GM23338 (cell line): ENCODE data around the gene NKAIN2. TPM values are rescaled to one million over a fixed set of nuclear protein-coding genes. Genes with fewer than 3 reads are reported as not detected.
"Not testable (repeated sequence)": the region's sequence is repeated elsewhere in the genome, so short reads cannot be mapped to it uniquely, and the experiment has no call there.

Experiments used
- ATAC-seq: fragments of 200-7000 bp; cut with Tn5 transposase; 3 replicates; pipeline ENCODE4 v1.9.1; 2020
- DNase-seq: peaks from one replicate; pipeline ENCODE4 v3.0.0-alpha.2; 2015; ENCODE audit warnings: low spot score
- H2AFZ ChIP-seq: fragments of 200-600 bp; sonication (generic); 2 replicates; pipeline ENCODE4 v1.8.0; 2016; ENCODE audit warnings: antibody characterized with exemption, mild to moderate bottlenecking, moderate library complexity
- H3F3A ChIP-seq: fragments of 200-600 bp; sonication (generic); replicated peaks from 2 replicates; pipeline ENCODE4 v1.8.0; 2017; ENCODE audit warnings: antibody characterized with exemption, mixed run types, low read depth
- H3K27ac ChIP-seq: fragments of 200-600 bp; sonication (generic); 2 replicates; pipeline ENCODE4 v1.6.1; 2016; ENCODE audit warnings: low read depth
- H3K27me3 ChIP-seq: fragments of 200-600 bp; sonication (generic); 2 replicates; pipeline ENCODE4 v1.8.0; 2016; ENCODE audit warnings: mild to moderate bottlenecking, mixed run types, moderate library complexity; ENCODE audit not compliant: insufficient read depth
- H3K36me3 ChIP-seq: fragments of 200-600 bp; sonication (generic); 2 replicates; pipeline ENCODE4 v1.8.0; 2016; ENCODE audit warnings: mild to moderate bottlenecking; ENCODE audit not compliant: insufficient read depth
- H3K4me1 ChIP-seq: fragments of 200-600 bp; sonication (generic); 2 replicates; pipeline ENCODE4 v1.8.0; 2016; ENCODE audit warnings: mild to moderate bottlenecking, moderate library complexity; ENCODE audit not compliant: insufficient read depth
- H3K4me2 ChIP-seq: fragments of 200-600 bp; sonication (generic); 2 replicates; pipeline ENCODE4 v1.7.1; 2017; ENCODE audit warnings: mixed run types
- H3K4me3 ChIP-seq: fragments of 200-600 bp; sonication (generic); 2 replicates; pipeline ENCODE4 v1.6.1; 2016; ENCODE audit warnings: mixed run types
- H3K79me2 ChIP-seq: fragments of 200-600 bp; sonication (generic); replicated peaks from 2 replicates; pipeline ENCODE4 v1.8.0; 2017; ENCODE audit warnings: mild to moderate bottlenecking; ENCODE audit not compliant: insufficient read depth
- H3K9me2 ChIP-seq: fragments of 200-600 bp; sonication (generic); 2 replicates; pipeline ENCODE4 v1.8.0; 2017; ENCODE audit not compliant: insufficient read depth
- H4K20me1 ChIP-seq: fragments of 200-600 bp; sonication (generic); replicated peaks from 2 replicates; pipeline ENCODE4 v1.8.0; 2017; ENCODE audit warnings: mild to moderate bottlenecking; ENCODE audit not compliant: insufficient read depth
- H3K27ac Mint-ChIP-seq: 2 replicates; pipeline ENCODE4 v1.8.0; 2020; ENCODE audit warnings: inconsistent platforms, mild to moderate bottlenecking, moderate library complexity, mixed read lengths
- H3K27me3 Mint-ChIP-seq: 3 replicates; pipeline ENCODE4 v1.8.0; 2022; ENCODE audit warnings: low read depth, mild to moderate bottlenecking, moderate library complexity, mixed read lengths, inconsistent platforms; ENCODE audit not compliant: insufficient read depth, poor library complexity
- H3K36me3 Mint-ChIP-seq: 3 replicates; pipeline ENCODE4 v1.8.0; 2021; ENCODE audit warnings: low read depth, mild to moderate bottlenecking, inconsistent platforms, moderate library complexity, mixed read lengths
- H3K4me1 Mint-ChIP-seq: 3 replicates; pipeline ENCODE4 v1.8.0; 2020; ENCODE audit warnings: mild to moderate bottlenecking, inconsistent platforms, mixed read lengths
- H3K4me3 Mint-ChIP-seq: 3 replicates; pipeline ENCODE4 v1.8.0; 2021; ENCODE audit warnings: moderate library complexity, mild to moderate bottlenecking, inconsistent platforms, mixed read lengths
- H3K9me3 Mint-ChIP-seq: 3 replicates; pipeline ENCODE4 v1.8.0; 2020; ENCODE audit warnings: moderate library complexity, mild to moderate bottlenecking, inconsistent platforms, mixed read lengths
- EZH2 ChIP-seq: fragments of 200-600 bp; sonication (generic); IDR thresholded peaks from one replicate; pipeline ENCODE4 v1.8.0; 2017; ENCODE audit warnings: antibody characterized with exemption, mild to moderate bottlenecking, low read depth; ENCODE audit not compliant: unreplicated experiment
- NANOG ChIP-seq: IDR thresholded peaks from 2 replicates; pipeline ENCODE4 v1.6.1; 2016; ENCODE audit warnings: antibody characterized with exemption, borderline replicate concordance
- POLR2AphosphoS5 ChIP-seq: IDR thresholded peaks from 2 replicates; pipeline ENCODE4 v1.6.1; 2016; ENCODE audit warnings: antibody characterized with exemption, low read depth
- REST ChIP-seq: IDR thresholded peaks from one replicate; pipeline ENCODE4 v1.6.1; 2018; ENCODE audit warnings: antibody characterized with exemption; ENCODE audit not compliant: unreplicated experiment
- polyA plus RNA-seq: library from polyadenylated mRNA; unstranded; fragments of >200 nt; fragmentation: Nextera tagmentation; extraction: Ambion mirVana; gene quantifications from 2 replicates; pipeline ENCODE4 v1.2.1, GENCODE V29; 2016
- total RNA-seq: library from RNA; depleted of rRNA; stranded (reverse); fragments of >200 nt; shearing (Covaris generic); gene quantifications from 2 replicates; pipeline ENCODE4 v1.2.3, GENCODE V29; 2014
- TF ChIP-seq, protein P1 (sequence below): fragments of 250-450 bp; sonication (Bioruptor Pico); IDR thresholded peaks from 2 replicates; pipeline ENCODE4 v1.5.0; 2020; ENCODE audit warnings: mild to moderate bottlenecking, moderate library complexity
- TF ChIP-seq, protein P2 (sequence below), 2 experiments: fragments of 200-600 bp in 1 of 2; sonication (generic) in 1 of 2; conservative IDR thresholded peaks; 2 replicates each; pipeline versions ENCODE4 v1.5.1 to v1.6.1; 2016 to 2017; ENCODE audit warnings: antibody characterized with exemption in 2 of 2, low read depth in 2 of 2, mild to moderate bottlenecking in 2 of 2, moderate library complexity in 1 of 2

Gene NKAIN2
- total and polyA plus RNA-seq, 2 experiments from 2014 or later, result 0.39 to 1.1 TPM

DNA sequence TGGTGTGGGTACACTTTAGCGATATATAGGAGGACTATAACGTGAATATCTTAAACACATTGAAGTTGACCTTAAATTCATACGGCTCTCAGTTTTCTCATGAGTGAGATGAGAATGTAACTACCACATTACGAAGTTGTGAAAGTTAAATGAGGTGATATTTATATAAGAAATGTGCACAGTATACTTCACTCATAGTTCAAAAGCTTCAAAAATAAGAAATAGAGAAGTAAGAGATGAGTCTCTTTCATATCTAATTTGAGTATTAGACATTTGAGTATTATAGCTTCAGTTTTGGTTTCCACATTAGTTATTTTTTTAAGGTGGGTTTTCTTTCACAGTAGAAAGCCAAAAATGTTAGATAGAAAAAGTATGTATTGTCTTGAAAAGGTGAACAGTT lies 183.3 kb downstream of the NKAIN2 start:
- Histone ChIP-seq H3K9me2 (no peaks in the 10 kb centered on the region), H3K79me2 (no peaks in the 10 kb centered on the region), H3F3A (no peaks in the 10 kb centered on the region), H3K4me2 (no peak overlapping the region), H3K4me1 (no peaks in the 10 kb centered on the region), H3K27ac (no peak overlapping the region), H3K4me3 (no peak overlapping the region), H3K36me3 (no peaks in the 10 kb centered on the region), H2AFZ (no peak overlapping the region), H4K20me1 (no peaks in the 10 kb centered on the region), H3K27me3 (no peaks in the 10 kb centered on the region)
- no peak overlapping the region for H3K4me3 Mint-ChIP-seq
- ATAC-seq, result no peak
- no peak for DNase-seq
- H3K9me3 Mint-ChIP-seq, result no peaks in the 10 kb centered on the region
- TF ChIP-seq EZH2, result no peak
- TF ChIP-seq NANOG, result no peak
- no peak for TF ChIP-seq POLR2AphosphoS5
- H3K36me3 Mint-ChIP-seq, result no peaks in the 10 kb centered on the region
- no peak overlapping the region for H3K27ac Mint-ChIP-seq
- H3K4me1 Mint-ChIP-seq, result peaks cover 5% of the 10 kb centered on the region; the same call in 2 of the 3 replicates
- H3K27me3 Mint-ChIP-seq, result no peaks in the 10 kb centered on the region

DNA sequence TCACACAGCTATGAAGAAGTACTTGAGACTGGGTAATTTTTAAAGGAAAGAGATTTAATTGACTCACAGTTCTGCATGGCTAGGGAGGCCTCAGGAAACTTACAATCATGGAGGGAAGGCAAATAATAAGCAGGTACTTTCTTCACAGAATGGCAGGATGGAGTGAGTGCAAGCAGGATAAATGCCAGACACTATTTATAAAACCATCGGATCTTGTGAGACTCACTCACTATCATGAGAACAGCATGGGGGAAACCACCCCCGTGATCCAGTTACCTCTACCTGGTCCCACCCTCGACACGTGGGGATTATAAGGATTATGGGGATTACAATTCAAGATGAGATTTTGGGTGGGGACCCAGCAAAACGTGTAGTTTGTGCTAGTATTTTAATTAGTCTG lies 186.3 kb downstream of the NKAIN2 start:
- not testable (repeated sequence) for H3K4me2 ChIP-seq, H3K4me1 Mint-ChIP-seq, H3K4me3 Mint-ChIP-seq, H3K4me1 ChIP-seq, H3K9me2 ChIP-seq, H3K79me2 ChIP-seq, H3F3A ChIP-seq, H3K27ac Mint-ChIP-seq, H3K36me3 Mint-ChIP-seq, H3K27me3 Mint-ChIP-seq, H4K20me1 ChIP-seq, H3K27ac ChIP-seq, H3K9me3 Mint-ChIP-seq, H3K27me3 ChIP-seq, H3K4me3 ChIP-seq, ATAC-seq, H3K36me3 ChIP-seq, DNase-seq, H2AFZ ChIP-seq

- H3K27ac Mint-ChIP-seq, result no peak overlapping the region
- DNase-seq, result no peak
- TF ChIP-seq, protein P1, sequence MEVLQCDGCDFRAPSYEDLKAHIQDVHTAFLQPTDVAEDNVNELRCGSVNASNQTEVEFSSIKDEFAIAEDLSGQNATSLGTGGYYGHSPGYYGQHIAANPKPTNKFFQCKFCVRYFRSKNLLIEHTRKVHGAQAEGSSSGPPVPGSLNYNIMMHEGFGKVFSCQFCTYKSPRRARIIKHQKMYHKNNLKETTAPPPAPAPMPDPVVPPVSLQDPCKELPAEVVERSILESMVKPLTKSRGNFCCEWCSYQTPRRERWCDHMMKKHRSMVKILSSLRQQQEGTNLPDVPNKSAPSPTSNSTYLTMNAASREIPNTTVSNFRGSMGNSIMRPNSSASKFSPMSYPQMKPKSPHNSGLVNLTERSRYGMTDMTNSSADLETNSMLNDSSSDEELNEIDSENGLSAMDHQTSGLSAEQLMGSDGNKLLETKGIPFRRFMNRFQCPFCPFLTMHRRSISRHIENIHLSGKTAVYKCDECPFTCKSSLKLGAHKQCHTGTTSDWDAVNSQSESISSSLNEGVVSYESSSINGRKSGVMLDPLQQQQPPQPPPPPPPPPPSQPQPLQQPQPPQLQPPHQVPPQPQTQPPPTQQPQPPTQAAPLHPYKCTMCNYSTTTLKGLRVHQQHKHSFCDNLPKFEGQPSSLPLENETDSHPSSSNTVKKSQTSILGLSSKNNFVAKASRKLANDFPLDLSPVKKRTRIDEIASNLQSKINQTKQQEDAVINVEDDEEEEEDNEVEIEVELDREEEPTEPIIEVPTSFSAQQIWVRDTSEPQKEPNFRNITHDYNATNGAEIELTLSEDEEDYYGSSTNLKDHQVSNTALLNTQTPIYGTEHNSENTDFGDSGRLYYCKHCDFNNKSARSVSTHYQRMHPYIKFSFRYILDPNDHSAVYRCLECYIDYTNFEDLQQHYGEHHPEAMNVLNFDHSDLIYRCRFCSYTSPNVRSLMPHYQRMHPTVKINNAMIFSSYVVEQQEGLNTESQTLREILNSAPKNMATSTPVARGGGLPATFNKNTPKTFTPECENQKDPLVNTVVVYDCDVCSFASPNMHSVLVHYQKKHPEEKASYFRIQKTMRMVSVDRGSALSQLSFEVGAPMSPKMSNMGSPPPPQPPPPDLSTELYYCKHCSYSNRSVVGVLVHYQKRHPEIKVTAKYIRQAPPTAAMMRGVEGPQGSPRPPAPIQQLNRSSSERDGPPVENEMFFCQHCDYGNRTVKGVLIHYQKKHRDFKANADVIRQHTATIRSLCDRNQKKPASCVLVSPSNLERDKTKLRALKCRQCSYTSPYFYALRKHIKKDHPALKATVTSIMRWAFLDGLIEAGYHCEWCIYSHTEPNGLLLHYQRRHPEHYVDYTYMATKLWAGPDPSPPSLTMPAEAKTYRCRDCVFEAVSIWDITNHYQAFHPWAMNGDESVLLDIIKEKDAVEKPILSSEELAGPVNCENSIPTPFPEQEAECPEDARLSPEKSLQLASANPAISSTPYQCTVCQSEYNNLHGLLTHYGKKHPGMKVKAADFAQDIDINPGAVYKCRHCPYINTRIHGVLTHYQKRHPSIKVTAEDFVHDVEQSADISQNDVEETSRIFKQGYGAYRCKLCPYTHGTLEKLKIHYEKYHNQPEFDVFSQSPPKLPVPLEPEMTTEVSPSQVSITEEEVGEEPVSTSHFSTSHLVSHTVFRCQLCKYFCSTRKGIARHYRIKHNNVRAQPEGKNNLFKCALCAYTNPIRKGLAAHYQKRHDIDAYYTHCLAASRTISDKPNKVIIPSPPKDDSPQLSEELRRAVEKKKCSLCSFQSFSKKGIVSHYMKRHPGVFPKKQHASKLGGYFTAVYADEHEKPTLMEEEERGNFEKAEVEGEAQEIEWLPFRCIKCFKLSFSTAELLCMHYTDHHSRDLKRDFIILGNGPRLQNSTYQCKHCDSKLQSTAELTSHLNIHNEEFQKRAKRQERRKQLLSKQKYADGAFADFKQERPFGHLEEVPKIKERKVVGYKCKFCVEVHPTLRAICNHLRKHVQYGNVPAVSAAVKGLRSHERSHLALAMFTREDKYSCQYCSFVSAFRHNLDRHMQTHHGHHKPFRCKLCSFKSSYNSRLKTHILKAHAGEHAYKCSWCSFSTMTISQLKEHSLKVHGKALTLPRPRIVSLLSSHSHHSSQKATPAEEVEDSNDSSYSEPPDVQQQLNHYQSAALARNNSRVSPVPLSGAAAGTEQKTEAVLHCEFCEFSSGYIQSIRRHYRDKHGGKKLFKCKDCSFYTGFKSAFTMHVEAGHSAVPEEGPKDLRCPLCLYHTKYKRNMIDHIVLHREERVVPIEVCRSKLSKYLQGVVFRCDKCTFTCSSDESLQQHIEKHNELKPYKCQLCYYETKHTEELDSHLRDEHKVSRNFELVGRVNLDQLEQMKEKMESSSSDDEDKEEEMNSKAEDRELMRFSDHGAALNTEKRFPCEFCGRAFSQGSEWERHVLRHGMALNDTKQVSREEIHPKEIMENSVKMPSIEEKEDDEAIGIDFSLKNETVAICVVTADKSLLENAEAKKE (CRISPR knock-in tag), result no peak
- TF ChIP-seq, protein P2, sequence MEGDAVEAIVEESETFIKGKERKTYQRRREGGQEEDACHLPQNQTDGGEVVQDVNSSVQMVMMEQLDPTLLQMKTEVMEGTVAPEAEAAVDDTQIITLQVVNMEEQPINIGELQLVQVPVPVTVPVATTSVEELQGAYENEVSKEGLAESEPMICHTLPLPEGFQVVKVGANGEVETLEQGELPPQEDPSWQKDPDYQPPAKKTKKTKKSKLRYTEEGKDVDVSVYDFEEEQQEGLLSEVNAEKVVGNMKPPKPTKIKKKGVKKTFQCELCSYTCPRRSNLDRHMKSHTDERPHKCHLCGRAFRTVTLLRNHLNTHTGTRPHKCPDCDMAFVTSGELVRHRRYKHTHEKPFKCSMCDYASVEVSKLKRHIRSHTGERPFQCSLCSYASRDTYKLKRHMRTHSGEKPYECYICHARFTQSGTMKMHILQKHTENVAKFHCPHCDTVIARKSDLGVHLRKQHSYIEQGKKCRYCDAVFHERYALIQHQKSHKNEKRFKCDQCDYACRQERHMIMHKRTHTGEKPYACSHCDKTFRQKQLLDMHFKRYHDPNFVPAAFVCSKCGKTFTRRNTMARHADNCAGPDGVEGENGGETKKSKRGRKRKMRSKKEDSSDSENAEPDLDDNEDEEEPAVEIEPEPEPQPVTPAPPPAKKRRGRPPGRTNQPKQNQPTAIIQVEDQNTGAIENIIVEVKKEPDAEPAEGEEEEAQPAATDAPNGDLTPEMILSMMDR (conservative IDR thresholded peaks at IDR 0.05; ENCODE audit: low read depth in 2 of 2), result no peak
- TF ChIP-seq REST, result no peak
These were observed 186.7 kb downstream of the NKAIN2 start for GRCh38 chr6:123990376-123990775.

More at GRCh38 chr6:123990376-123990775, 186.7 kb downstream of the NKAIN2 start:
- H3K4me2 ChIP-seq, result no peak overlapping the region
- no peaks in the 10 kb centered on the region for H3K79me2 ChIP-seq
- no peak overlapping the region for H2AFZ ChIP-seq
- no peaks in the 10 kb centered on the region for H3F3A ChIP-seq
- no peaks in the 10 kb centered on the region for H3K36me3 ChIP-seq
- H3K9me2 ChIP-seq, result no peaks in the 10 kb centered on the region
- no peak for ATAC-seq
- H3K36me3 Mint-ChIP-seq, result no peaks in the 10 kb centered on the region
- no peak overlapping the region for H3K4me3 ChIP-seq
- H3K9me3 Mint-ChIP-seq, result no peaks in the 10 kb centered on the region
- no peaks in the 10 kb centered on the region for H3K4me1 Mint-ChIP-seq
- H4K20me1 ChIP-seq, result no peaks in the 10 kb centered on the region
- H3K27me3 ChIP-seq, result no peaks in the 10 kb centered on the region
- no peak overlapping the region for H3K27ac ChIP-seq
- H3K27me3 Mint-ChIP-seq, result no peaks in the 10 kb centered on the region
- no peak overlapping the region for H3K4me3 Mint-ChIP-seq
- no peaks in the 10 kb centered on the region for H3K4me1 ChIP-seq
